MCF 10A (cell line): ENCODE measurements around the gene ZNF629. TPM values are rescaled to one million over a fixed set of nuclear protein-coding genes. Genes with fewer than 3 reads are reported as not detected.
A peak's percentile ranks its signal among the peaks of the same experiment; 100 is the strongest.
"Not testable (repeated sequence)": the region's sequence is repeated elsewhere in the genome, so short reads cannot be mapped to it uniquely, and the experiment has no call there.

Experiments used
- BruUV-seq: library from RNA; stranded (reverse); fragments of 400-500 nt; replicated peaks from 2 replicates; lab custom pipeline; 2021; lab: Mats Ljungman, UMichigan
- CTCF ChIA-PET: fragments of 300-600 bp; sonication (Branson Sonifier 250); formaldehyde crosslinking; extraction: SDS; loops from one replicate; lab custom pipeline; 2021; ENCODE audit warnings: antibody characterized with exemption, inconsistent platforms; lab: Yijun Ruan, JAX
- POLR2A ChIA-PET: fragments of 300-600, 350-650 bp; sonication (Branson Sonifier 250); formaldehyde crosslinking; extraction: SDS; loops from one replicate; lab custom pipeline; 2020; ENCODE audit warnings: antibody characterized with exemption, inconsistent platforms; lab: Yijun Ruan, JAX
- DNase-seq: peaks from one replicate; pipeline ENCODE4 v3.0.0-alpha.2; 2018; ENCODE audit not compliant: unreplicated experiment
- H3K27ac Mint-ChIP-seq: one replicate; pipeline ENCODE4 v1.8.0; 2022; ENCODE audit warnings: mild to moderate bottlenecking, low read depth, mixed read lengths; ENCODE audit not compliant: unreplicated experiment
- H3K27me3 Mint-ChIP-seq: one replicate; pipeline ENCODE4 v1.8.0; 2022; ENCODE audit warnings: mixed read lengths; ENCODE audit not compliant: insufficient read depth, unreplicated experiment
- H3K36me3 Mint-ChIP-seq: one replicate; pipeline ENCODE4 v1.8.0; 2022; ENCODE audit warnings: mild to moderate bottlenecking, moderate library complexity, mixed read lengths; ENCODE audit not compliant: insufficient read depth, unreplicated experiment
- H3K4me1 Mint-ChIP-seq: one replicate; pipeline ENCODE4 v1.8.0; 2022; ENCODE audit warnings: mixed read lengths; ENCODE audit not compliant: insufficient read depth, unreplicated experiment
- H3K4me3 Mint-ChIP-seq: one replicate; pipeline ENCODE4 v1.8.0; 2022; ENCODE audit warnings: mild to moderate bottlenecking, moderate library complexity, mixed read lengths; ENCODE audit not compliant: unreplicated experiment
- H3K9me3 Mint-ChIP-seq: one replicate; pipeline ENCODE4 v1.8.0; 2022; ENCODE audit warnings: mixed read lengths; ENCODE audit not compliant: unreplicated experiment
- intact Hi-C: fragments of 100-400 bp; cut with micrococcal nuclease; formaldehyde crosslinking; loops from 2 replicates; pipeline ENCODE4 v1.14.1; 2022
- total RNA-seq: library from RNA; stranded (reverse); gene quantifications from 2 replicates; pipeline ENCODE4 v1.2.3, GENCODE V29; 2022
- TF ChIP-seq, protein P1 (sequence below): fragments of 200-600 bp; IDR thresholded peaks from one replicate; pipeline ENCODE4 v1.8.0; 2022; ENCODE audit warnings: antibody characterized with exemption, mild to moderate bottlenecking; ENCODE audit not compliant: unreplicated experiment

ZNF629 gene
- total RNA-seq, 1 experiment from 2014 or later: 10.9 TPM

- no peaks in the 10 kb centered on the region for H3K4me1 Mint-ChIP-seq
- TF ChIP-seq, protein P1, sequence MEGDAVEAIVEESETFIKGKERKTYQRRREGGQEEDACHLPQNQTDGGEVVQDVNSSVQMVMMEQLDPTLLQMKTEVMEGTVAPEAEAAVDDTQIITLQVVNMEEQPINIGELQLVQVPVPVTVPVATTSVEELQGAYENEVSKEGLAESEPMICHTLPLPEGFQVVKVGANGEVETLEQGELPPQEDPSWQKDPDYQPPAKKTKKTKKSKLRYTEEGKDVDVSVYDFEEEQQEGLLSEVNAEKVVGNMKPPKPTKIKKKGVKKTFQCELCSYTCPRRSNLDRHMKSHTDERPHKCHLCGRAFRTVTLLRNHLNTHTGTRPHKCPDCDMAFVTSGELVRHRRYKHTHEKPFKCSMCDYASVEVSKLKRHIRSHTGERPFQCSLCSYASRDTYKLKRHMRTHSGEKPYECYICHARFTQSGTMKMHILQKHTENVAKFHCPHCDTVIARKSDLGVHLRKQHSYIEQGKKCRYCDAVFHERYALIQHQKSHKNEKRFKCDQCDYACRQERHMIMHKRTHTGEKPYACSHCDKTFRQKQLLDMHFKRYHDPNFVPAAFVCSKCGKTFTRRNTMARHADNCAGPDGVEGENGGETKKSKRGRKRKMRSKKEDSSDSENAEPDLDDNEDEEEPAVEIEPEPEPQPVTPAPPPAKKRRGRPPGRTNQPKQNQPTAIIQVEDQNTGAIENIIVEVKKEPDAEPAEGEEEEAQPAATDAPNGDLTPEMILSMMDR: no peak
- H3K36me3 Mint-ChIP-seq: no peaks in the 10 kb centered on the region
- H3K27me3 Mint-ChIP-seq: no peaks in the 10 kb centered on the region
- intact Hi-C loops: no loop called here
- ChIA-PET CTCF (interaction anchor here (0.7 to 3.8 kb wide), 3 partner anchors 12 to 31 kb away, joined by 3 to 47 read pairs (median 28); no protein-coding TSS in a partner anchor), POLR2A (interaction anchor here (1.2 to 1.7 kb wide), 2 partner anchors 11 to 28 kb away, joined by 3 to 4 read pairs; no protein-coding TSS in a partner anchor)
- BruUV-seq: no TSS peak
- no peak for DNase-seq
- no peak overlapping the region for H3K4me3 Mint-ChIP-seq
- no peaks in the 10 kb centered on the region for H3K9me3 Mint-ChIP-seq
- no peak overlapping the region for H3K27ac Mint-ChIP-seq
Measured at GRCh38 chr16:30816769-30817168, 29.8 kb upstream of the ZNF629 start.

DNA sequence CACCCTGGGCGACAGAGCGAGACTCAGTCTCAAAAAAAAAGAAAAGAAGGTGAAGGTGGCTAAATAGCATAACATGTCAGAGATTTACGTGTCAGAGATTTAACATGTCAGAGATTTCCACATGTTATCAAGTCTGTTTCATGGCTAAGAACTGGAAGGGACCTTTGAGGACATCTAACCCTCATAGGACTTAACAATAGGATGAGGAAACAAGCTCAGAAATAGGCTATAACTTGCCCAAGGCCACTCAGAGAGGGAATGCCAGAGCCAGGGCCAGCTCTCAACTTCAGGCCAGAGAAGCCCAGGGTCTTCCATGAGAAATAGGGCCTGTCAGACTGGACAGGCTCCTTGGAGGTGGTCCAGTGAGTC is 26.8 kb upstream of the ZNF629 start:
- H3K9me3 Mint-ChIP-seq: no peaks in the 10 kb centered on the region
- ChIA-PET POLR2A (interaction anchor here (0.7 to 2.5 kb wide), 17 partner anchors 8 to 376 kb away, joined by 3 to 42 read pairs (median 6); partner anchors contain the start of genes PHKG2 and ZNF629), CTCF (interaction anchor here (0.6 to 3.8 kb wide), 21 partner anchors 9 to 1059 kb away, joined by 3 to 47 read pairs (median 5); no protein-coding TSS in a partner anchor)
- no peaks in the 10 kb centered on the region for H3K36me3 Mint-ChIP-seq
- DNase-seq: no peak
- intact Hi-C loops: loop anchor here (5.0 kb wide), 1 partner anchor 37 kb away; no protein-coding TSS in a partner anchor
- H3K27me3 Mint-ChIP-seq: no peaks in the 10 kb centered on the region
- TF ChIP-seq, protein P1: no peak
- no peak overlapping the region for H3K27ac Mint-ChIP-seq
- no TSS peak for BruUV-seq
- H3K4me1 Mint-ChIP-seq: no peaks in the 10 kb centered on the region
- peak overlapping the region; percentile 77 for H3K4me3 Mint-ChIP-seq

DNA sequence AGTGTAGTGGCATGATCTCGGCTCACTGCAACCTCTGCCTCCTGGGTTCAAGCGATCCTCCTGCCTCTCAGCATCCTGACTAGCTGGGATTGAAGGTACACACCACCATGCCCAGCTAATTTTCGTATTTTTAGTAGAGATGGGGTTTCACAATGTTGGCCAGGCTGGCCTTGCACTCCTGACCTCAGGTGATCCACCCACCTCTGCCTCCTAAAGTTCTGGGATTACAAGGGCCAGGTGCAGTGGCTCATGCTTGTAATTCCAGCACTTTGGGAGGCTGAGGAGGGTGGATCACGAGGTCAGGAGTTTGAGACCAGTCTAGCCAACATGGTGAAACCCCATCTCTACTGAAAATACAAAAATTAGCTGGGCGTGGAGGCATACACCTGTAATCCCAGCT is 22.7 kb upstream of the ZNF629 start:
- CTCF ChIA-PET: interaction anchor here (0.7 to 1.6 kb wide), 2 partner anchors 51 to 92 kb away, joined by 3 to 5 read pairs; no protein-coding TSS in a partner anchor
- BruUV-seq: not testable (repeated sequence)

DNA sequence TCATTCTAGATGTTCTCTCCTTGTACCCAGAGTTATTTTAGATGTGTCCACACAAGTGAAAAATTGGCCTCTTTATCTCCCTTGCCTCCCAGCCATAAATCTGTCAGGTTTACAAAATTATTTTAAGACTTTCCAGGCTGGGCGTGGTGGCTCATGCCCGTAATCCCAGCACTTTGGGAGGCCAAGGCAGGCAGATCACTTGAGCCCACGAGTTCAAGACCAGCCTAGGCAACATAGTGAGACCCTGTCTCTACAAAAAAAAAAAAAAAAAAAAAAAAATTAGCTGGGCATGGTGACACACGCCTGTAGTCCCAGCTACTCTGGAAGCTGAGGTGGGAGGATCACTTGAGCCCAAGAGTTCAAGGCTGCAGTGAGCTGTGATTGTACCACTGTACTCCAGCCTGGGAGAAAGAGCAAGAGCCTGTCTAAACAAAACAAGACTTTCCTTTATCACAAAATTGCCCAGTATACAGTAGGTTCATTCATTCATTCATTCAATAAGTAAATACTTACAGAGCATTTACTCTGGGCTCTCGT is 22.0 kb upstream of the ZNF629 start:
- CTCF ChIA-PET, DNase-seq, H3K27me3 Mint-ChIP-seq, H3K27ac Mint-ChIP-seq, H3K4me1 Mint-ChIP-seq, intact Hi-C loops, H3K4me3 Mint-ChIP-seq, POLR2A ChIA-PET, H3K9me3 Mint-ChIP-seq, H3K36me3 Mint-ChIP-seq, BruUV-seq: not testable (repeated sequence)

More for the DNA sequence above, 22.7 kb upstream of the ZNF629 start:
- H3K27me3 Mint-ChIP-seq, H3K9me3 Mint-ChIP-seq, POLR2A ChIA-PET, H3K36me3 Mint-ChIP-seq, DNase-seq, H3K27ac Mint-ChIP-seq, H3K4me3 Mint-ChIP-seq, H3K4me1 Mint-ChIP-seq: not testable (repeated sequence)
- intact Hi-C loops: loop anchor here (5.0 kb wide), 1 partner anchor 32 kb away; no protein-coding TSS in a partner anchor

GRCh38 chr16:30808146-30808545 is 21.1 kb upstream of the ZNF629 start:
- TF ChIP-seq, protein P1: no peak
- DNase-seq: no peak
- no peak overlapping the region for H3K27ac Mint-ChIP-seq
- CTCF ChIA-PET: interaction anchor here (0.6 to 1.8 kb wide), 4 partner anchors 30 to 1049 kb away, joined by 3 to 6 read pairs (median 4); no protein-coding TSS in a partner anchor
- intact Hi-C loops: no loop called here
- POLR2A ChIA-PET: interaction anchor here (0.6 to 4.3 kb wide), 2 partner anchors 13 to 105 kb away, joined by 3 to 45 read pairs; no protein-coding TSS in a partner anchor
- no TSS peak for BruUV-seq
- peaks cover 10% of the 10 kb centered on the region for H3K4me1 Mint-ChIP-seq
- H3K9me3 Mint-ChIP-seq: no peaks in the 10 kb centered on the region
- H3K36me3 Mint-ChIP-seq: no peaks in the 10 kb centered on the region
- H3K27me3 Mint-ChIP-seq: no peaks in the 10 kb centered on the region
- H3K4me3 Mint-ChIP-seq: no peak overlapping the region
